ENCODE data around the gene RREB1. TPM values are rescaled to one million over a fixed set of nuclear protein-coding genes. Genes with fewer than 3 reads are reported as not detected.

Gene RREB1
- total and polyA plus RNA-seq, 5 experiments from 2014 or later, result 2.5 to 53.0 (median 5.8) TPM

DNA sequence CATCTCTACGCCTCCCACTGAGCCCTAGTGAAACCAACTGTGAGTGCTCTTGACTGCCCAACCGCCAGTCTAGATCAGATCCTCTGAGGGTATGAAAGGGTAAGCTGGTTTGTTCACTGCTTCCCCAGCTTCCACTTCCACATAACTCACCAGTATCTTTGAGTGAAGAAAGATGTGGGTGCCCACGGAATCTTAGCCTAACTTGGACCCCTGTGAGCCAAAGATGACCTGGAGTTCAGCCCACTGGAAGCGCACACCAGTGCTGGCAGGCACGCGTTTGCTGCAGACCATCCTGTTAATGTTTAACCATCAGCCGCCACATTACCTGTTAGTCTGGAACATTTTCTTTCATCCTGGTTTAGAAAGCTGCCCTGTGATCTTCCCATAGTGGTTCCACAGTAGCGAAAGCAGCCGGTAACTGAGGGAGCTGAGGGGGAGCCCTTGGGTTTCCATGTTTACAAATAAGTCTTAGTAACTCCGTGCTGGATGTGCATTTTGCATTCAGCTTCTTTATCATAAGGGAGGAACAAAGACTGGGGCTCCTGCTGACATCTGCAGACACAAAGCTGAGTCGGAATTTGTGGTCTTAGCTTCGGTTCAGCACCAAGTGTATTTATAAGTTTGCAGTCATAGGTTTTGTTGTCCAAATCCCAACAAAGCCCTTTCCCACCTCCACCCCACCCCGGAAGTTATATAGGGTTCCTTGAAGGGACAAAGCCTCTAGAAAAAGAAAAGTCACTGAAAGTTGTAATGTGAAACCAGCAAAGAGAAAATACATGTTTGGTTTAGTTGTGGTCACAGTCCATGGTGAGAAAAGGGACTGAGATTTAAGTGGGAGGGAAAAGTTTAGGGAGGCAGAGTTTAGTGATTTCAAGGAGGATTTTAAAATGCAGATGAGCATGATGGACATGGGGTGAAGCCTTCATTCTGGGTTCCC lies 134.2 kb downstream of the RREB1 start:
- no peaks in the 10 kb centered on the region for H3K27me3 Mint-ChIP-seq
- peaks cover 0 to 41% (median 0%) of the 10 kb centered on the region in 3 donors for H3K36me3 Mint-ChIP-seq
- H3K27ac Mint-ChIP-seq, result peak overlapping the region in 9 of 10 donors; percentile 36 to 86 (median 81)
- H3K9me3 Mint-ChIP-seq, result no peaks in the 10 kb centered on the region
- POLR2A ChIA-PET, result interaction anchor here (0.5 kb wide), 1 partner anchor 583 kb away, joined by 4 read pairs; no protein-coding TSS in a partner anchor
- no peak for DNase-seq
- H3K4me1 Mint-ChIP-seq, result peaks cover 13 to 36% (median 26%) of the 10 kb centered on the region in 4 donors
- no peak for ATAC-seq
- H3K4me3 Mint-ChIP-seq, result no peak overlapping the region

DNA sequence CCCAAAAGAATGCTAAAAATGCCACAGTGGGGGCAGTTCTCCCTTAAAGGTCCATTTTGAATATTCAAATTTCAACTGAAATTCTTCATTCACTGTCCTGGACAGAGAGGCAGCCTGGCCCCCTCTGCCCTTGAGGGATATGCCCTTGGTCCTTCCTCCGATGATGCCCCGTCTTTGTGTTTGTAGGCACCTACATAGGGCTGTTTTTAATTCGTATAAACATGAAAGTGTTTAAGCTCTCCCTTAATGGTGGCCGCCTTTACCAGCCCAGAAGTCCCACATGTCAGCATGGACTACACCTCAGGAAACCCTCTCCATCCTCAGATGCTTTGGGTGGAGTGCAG lies 135.0 kb downstream of the RREB1 start:
- no peak for ATAC-seq
- no peaks in the 10 kb centered on the region for H3K27me3 Mint-ChIP-seq
- no peaks in the 10 kb centered on the region for H3K9me3 Mint-ChIP-seq
- H3K4me3 Mint-ChIP-seq, result no peak overlapping the region
- H3K4me1 Mint-ChIP-seq, result peaks cover 13 to 36% (median 26%) of the 10 kb centered on the region in 4 donors
- H3K36me3 Mint-ChIP-seq, result peaks cover 0 to 39% (median 0%) of the 10 kb centered on the region in 3 donors
- peak overlapping the region; percentile 49 to 87 (median 72) for H3K27ac Mint-ChIP-seq
- POLR2A ChIA-PET, result no interaction called here
- no peak for DNase-seq

GRCh38 chr6:7243179-7243981 lies 135.6 kb downstream of the RREB1 start:
- Mint-ChIP-seq H3K4me3 (no peak overlapping the region), H3K27me3 (no peaks in the 10 kb centered on the region), H3K36me3 (peaks cover 0 to 45% (median 0%) of the 10 kb centered on the region in 3 donors), H3K9me3 (no peaks in the 10 kb centered on the region), H3K4me1 (peaks cover 13 to 36% (median 26%) of the 10 kb centered on the region in 4 donors), H3K27ac (peak overlapping the region; percentile 53 to 87 (median 72))
- ATAC-seq (peak; percentile 76 to 81), DNase-seq (peak in 9 of 10 donors; percentile 12 to 77 (median 52))
- POLR2A ChIA-PET, result interaction anchor here (0.7 kb wide), 1 partner anchor 501 kb away, joined by 7 read pairs; no protein-coding TSS in a partner anchor

DNA sequence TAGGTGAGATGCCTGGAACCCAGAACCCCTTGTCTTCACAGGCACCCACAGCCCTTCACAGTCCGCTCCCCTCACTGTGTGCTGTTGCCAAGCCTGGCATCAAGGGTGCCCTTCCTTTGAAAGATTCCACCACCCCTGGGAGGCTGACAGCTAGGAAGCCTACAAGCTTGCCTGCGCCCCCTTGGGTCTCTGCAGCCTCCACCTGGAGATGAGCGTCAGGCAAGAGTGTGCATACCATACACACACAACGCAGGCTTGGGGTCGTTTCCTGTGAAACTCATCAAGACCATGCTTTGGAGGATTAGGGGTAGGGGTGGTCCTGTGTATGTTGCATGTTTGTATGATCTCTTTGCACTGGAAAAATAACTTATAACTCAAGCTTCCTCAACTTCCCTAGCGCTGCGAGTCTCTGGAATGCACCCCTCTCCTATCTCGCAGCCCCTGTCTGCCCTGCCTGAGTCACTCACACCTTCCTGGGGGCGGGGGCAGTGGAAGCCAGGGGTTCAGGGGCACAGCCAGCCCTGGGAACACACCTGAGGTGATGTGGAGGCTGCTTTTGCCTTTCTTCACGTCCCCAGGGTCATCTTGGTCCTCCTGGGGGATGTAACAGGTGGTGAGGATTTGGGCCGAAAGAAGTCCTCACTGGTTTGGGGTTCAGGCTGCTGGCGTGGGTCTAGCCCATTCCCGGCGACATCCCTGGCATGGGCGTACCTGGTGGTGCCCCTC lies 138.1 kb downstream of the RREB1 start:
- Mint-ChIP-seq H3K27ac (peak overlapping the region in 1 of 10 donors; percentile 47), H3K4me1 (peaks cover 9 to 27% (median 23%) of the 10 kb centered on the region in 4 donors), H3K9me3 (no peaks in the 10 kb centered on the region), H3K36me3 (peaks cover 2 to 53% (median 7%) of the 10 kb centered on the region in 3 donors), H3K27me3 (no peaks in the 10 kb centered on the region), H3K4me3 (no peak overlapping the region)
- DNase-seq (no peak), ATAC-seq (no peak)
- POLR2A ChIA-PET, result no interaction called here

GRCh38 chr6:7246401-7247178 lies 138.8 kb downstream of the RREB1 start:
- POLR2A ChIA-PET, result no interaction called here

DNA sequence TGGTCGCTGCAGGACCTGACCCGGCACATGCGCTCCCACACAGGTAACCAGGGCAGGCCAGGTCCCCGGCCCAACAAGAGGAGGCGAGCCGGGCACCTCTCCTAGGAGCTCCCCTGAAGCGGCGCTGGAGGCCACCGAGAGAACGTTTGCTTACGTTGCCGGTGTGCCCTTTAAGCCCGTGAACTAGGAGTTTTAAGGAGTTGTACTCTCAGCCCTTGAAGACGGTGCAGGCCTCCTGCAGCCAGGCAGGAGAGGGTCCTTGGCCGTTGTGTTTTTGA lies 139.4 kb downstream of the RREB1 start:
- peaks cover 9 to 22% (median 15%) of the 10 kb centered on the region in 4 donors for H3K4me1 Mint-ChIP-seq
- POLR2A ChIA-PET, result no interaction called here
- H3K27me3 Mint-ChIP-seq, result no peaks in the 10 kb centered on the region
- H3K9me3 Mint-ChIP-seq, result no peaks in the 10 kb centered on the region
- H3K36me3 Mint-ChIP-seq, result peaks cover 2 to 55% (median 7%) of the 10 kb centered on the region in 3 donors
- no peak overlapping the region for H3K27ac Mint-ChIP-seq
- ATAC-seq (no peak), DNase-seq (no peak)
- no peak overlapping the region for H3K4me3 Mint-ChIP-seq

More at GRCh38 chr6:7246401-7247178, 138.8 kb downstream of the RREB1 start:
- no peak overlapping the region for H3K27ac Mint-ChIP-seq
- H3K36me3 Mint-ChIP-seq, result peaks cover 2 to 54% (median 7%) of the 10 kb centered on the region in 3 donors
- ATAC-seq (no peak), DNase-seq (no peak)
- H3K9me3 Mint-ChIP-seq, result no peaks in the 10 kb centered on the region
- peaks cover 9 to 27% (median 17%) of the 10 kb centered on the region in 4 donors for H3K4me1 Mint-ChIP-seq
- H3K27me3 Mint-ChIP-seq, result no peaks in the 10 kb centered on the region
- no peak overlapping the region for H3K4me3 Mint-ChIP-seq

DNA sequence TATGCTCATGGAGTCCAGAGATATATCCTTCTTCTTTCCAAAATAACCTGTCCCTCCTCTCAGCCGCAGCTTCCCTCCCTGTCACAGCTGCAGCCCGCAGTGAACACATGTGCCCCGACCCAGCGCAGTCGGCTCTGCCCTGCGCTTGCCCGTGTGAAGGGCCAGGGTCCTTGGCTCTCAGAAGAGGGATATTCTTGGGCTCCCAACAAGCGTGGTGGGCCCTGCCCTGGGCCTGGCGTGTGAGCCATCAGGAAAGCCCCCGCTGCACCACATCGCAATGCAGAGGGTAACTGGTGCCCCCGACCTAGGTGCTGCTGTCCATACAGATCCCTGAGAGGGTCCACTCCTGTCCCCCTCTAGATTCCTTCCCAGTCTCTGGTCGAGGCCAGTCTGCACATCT lies 140.1 kb downstream of the RREB1 start:
- H3K4me1 Mint-ChIP-seq, result peaks cover 6 to 17% (median 10%) of the 10 kb centered on the region in 4 donors
- H3K9me3 Mint-ChIP-seq, result no peaks in the 10 kb centered on the region
- H3K36me3 Mint-ChIP-seq, result peaks cover 2 to 55% (median 7%) of the 10 kb centered on the region in 3 donors
- ATAC-seq, result no peak
- H3K27me3 Mint-ChIP-seq, result no peaks in the 10 kb centered on the region
- H3K27ac Mint-ChIP-seq, result no peak overlapping the region
- no peak overlapping the region for H3K4me3 Mint-ChIP-seq
- POLR2A ChIA-PET, result no interaction called here
- DNase-seq, result no peak

GRCh38 chr6:7249391-7249790 lies 141.6 kb downstream of the RREB1 start:
- POLR2A ChIA-PET, result no interaction called here
- H3K27ac Mint-ChIP-seq, result no peak overlapping the region

GRCh38 chr6:7249946-7250643 lies 142.3 kb downstream of the RREB1 start:
- Mint-ChIP-seq H3K4me3 (no peak overlapping the region), H3K4me1 (peaks cover 0 to 9% (median 0%) of the 10 kb centered on the region in 4 donors), H3K36me3 (peaks cover 2 to 49% (median 7%) of the 10 kb centered on the region in 3 donors), H3K27ac (peak overlapping the region in 4 of 10 donors; percentile 48 to 67 (median 52)), H3K9me3 (no peaks in the 10 kb centered on the region), H3K27me3 (no peaks in the 10 kb centered on the region)
- ATAC-seq, result no peak
- DNase-seq, result no peak
- POLR2A ChIA-PET, result no interaction called here

More at GRCh38 chr6:7249391-7249790, 141.6 kb downstream of the RREB1 start:
- peaks cover 2 to 49% (median 7%) of the 10 kb centered on the region in 3 donors for H3K36me3 Mint-ChIP-seq
- no peaks in the 10 kb centered on the region for H3K27me3 Mint-ChIP-seq
- ATAC-seq (no peak), DNase-seq (no peak)
- H3K4me1 Mint-ChIP-seq, result peaks cover 0 to 8% (median under 1%) of the 10 kb centered on the region in 4 donors
- no peaks in the 10 kb centered on the region for H3K9me3 Mint-ChIP-seq
- no peak overlapping the region for H3K4me3 Mint-ChIP-seq

DNA sequence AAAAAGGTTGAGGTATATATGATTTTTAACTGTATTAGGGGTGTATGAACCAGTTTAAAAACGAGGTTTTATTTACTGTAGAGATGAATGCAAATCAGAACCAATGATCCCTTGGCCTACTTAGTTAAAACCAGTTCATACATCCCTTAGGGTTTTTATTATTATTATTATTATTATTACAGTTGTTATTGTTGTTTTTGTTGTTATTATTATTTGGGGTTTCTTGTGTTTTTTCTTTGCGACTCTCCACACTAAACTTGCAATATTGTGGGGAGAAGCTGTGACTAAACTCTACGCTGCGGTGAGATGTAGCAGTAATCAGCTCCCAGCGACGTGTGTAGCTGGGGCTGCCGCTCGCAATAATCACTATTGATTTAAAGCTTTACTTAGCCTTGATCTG lies 143.1 kb downstream of the RREB1 start:
- Mint-ChIP-seq H3K4me3 (no peak overlapping the region), H3K27me3 (no peaks in the 10 kb centered on the region), H3K4me1 (peaks cover 0 to 9% (median 0%) of the 10 kb centered on the region in 4 donors), H3K27ac (peak overlapping the region in 1 of 10 donors; percentile 50), H3K36me3 (peaks cover 2 to 45% (median 7%) of the 10 kb centered on the region in 3 donors), H3K9me3 (peaks cover 0 to 6% (median 0%) of the 10 kb centered on the region in 9 donors)
- DNase-seq (no peak), ATAC-seq (no peak)
- POLR2A ChIA-PET, result no interaction called here

DNA sequence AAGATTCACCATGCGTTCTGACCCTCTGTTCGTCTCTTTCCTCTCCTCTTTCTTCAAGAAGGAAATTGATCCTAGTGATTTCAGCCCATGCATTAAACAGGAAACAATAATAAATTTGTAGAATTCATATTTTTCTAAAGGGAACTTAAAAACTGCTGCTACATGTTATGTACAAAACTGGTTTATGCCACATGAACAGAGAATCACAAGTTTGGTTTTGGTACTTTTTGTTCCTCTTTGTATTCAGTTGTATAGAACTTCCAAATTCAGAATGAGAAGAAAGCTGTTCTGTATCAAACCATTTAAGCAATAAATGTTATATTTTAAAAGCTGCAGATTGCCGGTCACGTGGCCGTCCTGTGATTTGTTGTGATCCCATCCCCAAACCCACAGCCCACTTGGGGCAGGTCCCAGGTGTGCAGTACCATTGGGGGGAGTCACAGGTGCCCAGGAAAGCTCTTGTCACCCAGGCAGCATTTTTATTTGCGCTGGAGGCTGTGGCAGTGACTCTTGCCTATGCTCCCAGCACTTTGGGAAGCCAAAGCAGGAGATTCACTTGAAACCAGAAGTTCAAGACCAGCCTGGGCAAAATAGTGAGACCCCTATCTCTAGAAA lies 144.0 kb downstream of the RREB1 start:
- Mint-ChIP-seq H3K9me3 (peaks cover 0 to 10% (median 0%) of the 10 kb centered on the region in 9 donors), H3K36me3 (peaks cover 3 to 38% (median 7%) of the 10 kb centered on the region in 3 donors), H3K4me1 (peaks cover 0 to 9% (median 0%) of the 10 kb centered on the region in 4 donors), H3K4me3 (no peak overlapping the region), H3K27ac (no peak overlapping the region), H3K27me3 (no peaks in the 10 kb centered on the region)
- POLR2A ChIA-PET, result no interaction called here
- ATAC-seq, result no peak
- no peak for DNase-seq
